Left ventricle myocardium inferior (tissue), 1 donor: ENCODE results near the gene ACBD6. TPM values are rescaled to one million over a fixed set of nuclear protein-coding genes. Genes with fewer than 3 reads are reported as not detected.

Source experiments
- DNase-seq: peaks from one replicate; pipeline ENCODE4 v3.0.0-alpha.2; 2020
- H3K27ac ChIP-seq: fragments of 200-600 bp; replicated peaks from 2 replicates; pipeline ENCODE4 v1.8.0; 2021
- H3K27me3 ChIP-seq: fragments of 200-600 bp; 2 replicates; pipeline ENCODE4 v1.8.0; 2021; ENCODE audit warnings: low read depth
- H3K36me3 ChIP-seq: fragments of 200-600 bp; 2 replicates; pipeline ENCODE4 v1.8.0; 2021
- H3K4me1 ChIP-seq: fragments of 200-600 bp; 2 replicates; pipeline ENCODE4 v1.8.0; 2021
- H3K4me3 ChIP-seq: fragments of 200-600 bp; 2 replicates; pipeline ENCODE4 v1.8.0; 2021; ENCODE audit warnings: mild to moderate bottlenecking, moderate library complexity
- H3K9me3 ChIP-seq: fragments of 200-600 bp; replicated peaks from 2 replicates; pipeline ENCODE4 v1.8.0; 2021
- CTCF ChIP-seq: fragments of 200-600 bp; IDR thresholded peaks from 2 replicates; pipeline ENCODE4 v1.8.0; 2021; ENCODE audit warnings: antibody characterized with exemption, mild to moderate bottlenecking, borderline replicate concordance
- intact Hi-C: fragments of 100-400 bp; cut with micrococcal nuclease; formaldehyde crosslinking; loops from one replicate; pipeline ENCODE4 v1.11.0; 2022
- total RNA-seq: library from RNA; stranded (reverse); fragmentation: NEBNext Ultra II Directional; extraction: Animal tissue kit (Norgen Biotek cat#: 25700); gene quantifications from one replicate; pipeline ENCODE4 v1.2.1, GENCODE V29; 2021
- donor health status: DM: no; HTN: yes; CAD: no; lungs with severe emphysema.

Gene ACBD6
- total RNA-seq, 1 donor from 2014 or later: 18.2 TPM

GRCh38 chr1:180274221-180274620 lies 228.2 kb downstream of the ACBD6 start:
- intact Hi-C loops: no loop called here

GRCh38 chr1:180273066-180273465 lies 229.3 kb downstream of the ACBD6 start:
- TF ChIP-seq CTCF: no peak
- intact Hi-C loops: no loop called here
- Histone ChIP-seq H3K27me3 (no peaks in the 10 kb centered on the region), H3K4me3 (no peak overlapping the region), H3K27ac (no peak overlapping the region), H3K4me1 (peaks cover 3% of the 10 kb centered on the region), H3K9me3 (no peaks in the 10 kb centered on the region), H3K36me3 (peaks cover 15% of the 10 kb centered on the region)
- DNase-seq: no peak

More at GRCh38 chr1:180274221-180274620, 228.2 kb downstream of the ACBD6 start:
- no peaks in the 10 kb centered on the region for H3K27me3 ChIP-seq
- H3K9me3 ChIP-seq: no peaks in the 10 kb centered on the region
- peaks cover 15% of the 10 kb centered on the region for H3K36me3 ChIP-seq
- TF ChIP-seq CTCF: no peak
- no peak for DNase-seq
- H3K4me1 ChIP-seq: peaks cover 3% of the 10 kb centered on the region
- H3K27ac ChIP-seq: no peak overlapping the region
- no peak overlapping the region for H3K4me3 ChIP-seq

DNA sequence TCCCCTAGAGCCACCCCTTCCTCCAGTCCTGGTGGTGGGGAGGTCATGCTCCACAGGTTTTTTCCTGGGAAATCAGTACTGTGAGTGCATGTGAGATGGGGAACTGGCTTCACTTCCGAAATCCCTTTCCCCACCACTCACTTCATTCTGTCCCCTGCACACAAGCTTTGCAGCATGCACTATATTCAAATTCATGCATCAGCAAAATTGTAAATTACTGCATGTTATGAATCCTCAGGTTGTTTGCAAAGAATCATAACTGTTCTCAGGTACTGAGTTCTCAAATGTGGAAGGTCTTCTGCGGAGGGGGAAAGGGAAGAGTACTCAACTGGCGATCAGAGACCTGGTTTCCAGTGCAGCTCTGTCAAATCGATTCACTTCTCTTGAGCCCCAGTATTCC lies 230.0 kb downstream of the ACBD6 start:
- Histone ChIP-seq H3K4me1 (peaks cover 3% of the 10 kb centered on the region), H3K27me3 (no peaks in the 10 kb centered on the region), H3K9me3 (no peaks in the 10 kb centered on the region), H3K27ac (no peak overlapping the region), H3K36me3 (peaks cover 15% of the 10 kb centered on the region), H3K4me3 (no peak overlapping the region)
- no peak for DNase-seq
- intact Hi-C loops: no loop called here
- TF ChIP-seq CTCF: no peak

- no peak for DNase-seq
- Histone ChIP-seq H3K27me3 (no peaks in the 10 kb centered on the region), H3K36me3 (peaks cover 15% of the 10 kb centered on the region), H3K4me1 (no peaks in the 10 kb centered on the region), H3K27ac (no peak overlapping the region), H3K4me3 (no peak overlapping the region), H3K9me3 (no peaks in the 10 kb centered on the region)
- no peak for TF ChIP-seq CTCF
- intact Hi-C loops: no loop called here
Measured at GRCh38 chr1:180271272-180272255, 230.8 kb downstream of the ACBD6 start.

DNA sequence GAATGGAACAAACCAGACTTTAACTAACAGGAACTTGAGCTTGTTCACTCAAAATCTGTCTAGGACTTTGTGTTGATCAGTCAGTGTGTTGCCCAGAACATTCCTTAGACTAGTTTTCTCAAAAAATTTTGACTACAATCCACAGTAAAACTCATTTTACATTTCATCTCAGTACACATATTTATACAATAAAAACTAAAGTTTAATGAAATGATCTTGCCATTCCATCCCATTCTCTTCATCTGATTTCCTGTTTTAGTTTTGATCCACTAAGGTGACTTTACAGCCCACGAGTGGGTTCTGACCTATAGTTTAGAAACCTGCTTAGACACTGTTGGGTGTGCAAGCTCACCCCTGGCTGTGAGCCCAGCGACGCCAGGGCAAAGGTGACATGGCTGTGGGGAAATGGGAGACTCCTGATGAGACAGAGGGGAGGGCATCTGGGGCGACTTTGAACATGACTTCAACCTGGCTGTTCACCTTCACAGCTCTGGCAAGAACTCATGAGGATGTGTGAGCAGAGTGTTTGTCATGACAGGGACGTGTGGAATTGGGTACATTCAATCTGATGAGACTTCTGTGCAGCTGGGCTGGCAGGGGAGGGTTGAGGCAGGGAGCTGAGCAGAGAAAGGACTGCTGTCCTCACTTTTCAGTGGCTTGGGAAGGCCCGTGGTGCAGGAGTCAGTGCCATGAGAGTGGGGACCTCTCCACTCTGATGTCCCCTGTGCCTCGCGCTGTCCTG lies 231.7 kb downstream of the ACBD6 start:
- H3K9me3 ChIP-seq: no peaks in the 10 kb centered on the region
- H3K4me3 ChIP-seq: no peak overlapping the region
- no peaks in the 10 kb centered on the region for H3K4me1 ChIP-seq
- DNase-seq: no peak
- intact Hi-C loops: no loop called here
- no peak overlapping the region for H3K27ac ChIP-seq
- peaks cover 13% of the 10 kb centered on the region for H3K36me3 ChIP-seq
- H3K27me3 ChIP-seq: no peaks in the 10 kb centered on the region
- TF ChIP-seq CTCF: no peak
